HCT116 (cell line): Measurements from ENCODE around the gene LSS. TPM values are rescaled to one million over a fixed set of nuclear protein-coding genes. Genes with fewer than 3 reads are reported as not detected.

Experiments
- ATAC-seq: fragments of 200-7000 bp; cut with Tn5 transposase; 2 replicates; pipeline ENCODE4 v1.9.1; 2020; ENCODE audit warnings: mild to moderate bottlenecking, moderate library complexity
- BruUV-seq: library from RNA; stranded (reverse); fragments of 400-500 nt; replicated peaks from 2 replicates; lab custom pipeline; 2021; lab: Mats Ljungman, UMichigan
- CTCF ChIA-PET: fragments of 300-600 bp; sonication (Branson Sonifier 250); formaldehyde crosslinking; loops from one replicate; lab custom pipeline; 2021; ENCODE audit warnings: antibody characterized with exemption; lab: Charles Lee
- POLR2A ChIA-PET: fragments of 300-600, 350-600 bp; sonication (Branson Sonifier 250); formaldehyde crosslinking; loops from one replicate; lab custom pipeline; 2021; ENCODE audit warnings: antibody characterized with exemption; lab: Charles Lee
- RAD21 ChIA-PET, 2 experiments: fragments of 300-600 bp; sonication (Branson Sonifier 250); formaldehyde crosslinking; loops; one replicate each; lab custom pipeline; 2023; ENCODE audit warnings: low total read pairs in 2 of 2; ENCODE audit not compliant: uncharacterized antibody in 2 of 2, unreplicated experiment in 2 of 2, low non-redundant PET in 1 of 2; lab: Charles Lee
- DNase-seq: peaks from one replicate; pipeline ENCODE4 v3.0.0-alpha.2; 2010; ENCODE audit warnings: low read depth, low spot score
- H2AFZ ChIP-seq: fragments of 200-600 bp; shearing (Covaris generic), sonication (generic); 2 replicates; pipeline ENCODE4 v1.6.1; 2017; ENCODE audit warnings: low read depth, mixed run types, mixed read lengths, antibody characterized with exemption, low read length; ENCODE audit not compliant: poor library complexity, severe bottlenecking
- H3K27ac ChIP-seq: 2 replicates; pipeline ENCODE4 v1.5.1; 2012; ENCODE audit warnings: low read depth, low read length
- H3K27me3 ChIP-seq: fragments of 200-600 bp; sonication (generic); 2 replicates; pipeline ENCODE4 v1.6.1; 2016; ENCODE audit warnings: mixed run types, low read length, mixed read lengths; ENCODE audit not compliant: insufficient read depth
- H3K36me3 ChIP-seq, 2 experiments: fragments of 200-500 bp in 1 of 2; fragments of 200-600 bp in 1 of 2; sonication (Bioruptor generic) in 1 of 2; sonication (generic) in 1 of 2; 2 replicates each; pipeline versions ENCODE4 v1.5.1 to v1.6.1; 2014 to 2016; ENCODE audit warnings: low read length in 2 of 2, inconsistent platforms in 1 of 2, mixed read lengths in 1 of 2, mixed run types in 1 of 2; ENCODE audit not compliant: insufficient read depth in 2 of 2, control insufficient read depth in 1 of 2
- H3K4me1 ChIP-seq, 2 experiments: fragments of 200-600 bp in 1 of 2; sonication (generic) in 1 of 2; 2 replicates each; pipeline versions ENCODE4 v1.5.1 to v1.6.1; 2012 to 2017; ENCODE audit warnings: low read length in 2 of 2, inconsistent platforms in 1 of 2, mild to moderate bottlenecking in 1 of 2, mixed read lengths in 1 of 2, mixed run types in 1 of 2, moderate library complexity in 1 of 2; ENCODE audit not compliant: insufficient read depth in 2 of 2, control insufficient read depth in 1 of 2
- H3K4me2 ChIP-seq: fragments of 200-600 bp; sonication (generic); 2 replicates; pipeline ENCODE4 v1.6.1; 2017; ENCODE audit warnings: mixed run types, low read length, mixed read lengths
- H3K4me3 ChIP-seq, 2 experiments: fragments of 200-600 bp in 1 of 2; sonication (generic) in 1 of 2; replicated peaks in 1 of 2; 2 replicates each; pipeline ENCODE4 v1.5.1; 2011 to 2016; ENCODE audit warnings: low read length in 2 of 2, control low read depth in 1 of 2, low read depth in 1 of 2, mild to moderate bottlenecking in 1 of 2, mixed read lengths in 1 of 2, mixed run types in 1 of 2
- H3K79me2 ChIP-seq: fragments of 200-600 bp; sonication (generic); 2 replicates; pipeline ENCODE4 v1.6.1; 2017; ENCODE audit warnings: mild to moderate bottlenecking, mixed run types, low read length, moderate library complexity, mixed read lengths; ENCODE audit not compliant: insufficient read depth
- H3K9ac ChIP-seq: fragments of 200-600 bp; sonication (generic); 2 replicates; pipeline ENCODE4 v1.6.1; 2016; ENCODE audit warnings: low read length, mixed read lengths
- H3K9me2 ChIP-seq: fragments of 200-600 bp; sonication (generic), shearing (Covaris generic); 2 replicates; pipeline ENCODE4 v1.6.1; 2017; ENCODE audit warnings: mixed run types, mild to moderate bottlenecking, moderate library complexity; ENCODE audit not compliant: insufficient read depth
- H3K9me3 ChIP-seq, 2 experiments: fragments of 200-500 bp in 1 of 2; fragments of 200-600 bp in 1 of 2; sonication (Bioruptor generic) in 1 of 2; sonication (generic) in 1 of 2; 2 replicates each; pipeline ENCODE4 v1.6.1; 2014 to 2017; ENCODE audit warnings: low read length in 2 of 2, mixed read lengths in 2 of 2, inconsistent platforms in 1 of 2, low read depth in 1 of 2, mild to moderate bottlenecking in 1 of 2, mixed run types in 1 of 2, moderate library complexity in 1 of 2; ENCODE audit not compliant: control insufficient read depth in 1 of 2, insufficient read depth in 1 of 2
- H4K20me1 ChIP-seq: fragments of 200-600 bp; sonication (generic), shearing (Covaris generic); 2 replicates; pipeline ENCODE4 v1.6.1; 2017; ENCODE audit warnings: mixed run types, mild to moderate bottlenecking, moderate library complexity; ENCODE audit not compliant: insufficient read depth
- ATF3 ChIP-seq: IDR thresholded peaks from 2 replicates; pipeline ENCODE4 v1.6.1; 2012
- CBX3 ChIP-seq: IDR thresholded peaks from 2 replicates; pipeline ENCODE4 v1.6.1; 2012; ENCODE audit warnings: low read depth
- CEBPB ChIP-seq: IDR thresholded peaks from 2 replicates; pipeline ENCODE4 v1.6.1; 2012; ENCODE audit warnings: low read depth
- ELF1 ChIP-seq: IDR thresholded peaks from 2 replicates; pipeline ENCODE4 v1.6.1; 2012; ENCODE audit warnings: low read depth, borderline replicate concordance
- EZH2 ChIP-seq: fragments of 200-600 bp; sonication (generic); IDR thresholded peaks from 2 replicates; pipeline ENCODE4 v1.6.1; 2017; ENCODE audit warnings: antibody characterized with exemption, mixed run types
- JUND ChIP-seq: IDR thresholded peaks from 2 replicates; pipeline ENCODE4 v1.6.1; 2012
- MAX ChIP-seq: IDR thresholded peaks from 2 replicates; pipeline ENCODE4 v1.6.1; 2012
- POLR2A ChIP-seq: IDR thresholded peaks from 2 replicates; pipeline ENCODE4 v1.7.0; 2011; ENCODE audit warnings: borderline replicate concordance; ENCODE audit not compliant: insufficient read depth, insufficient read length; ENCODE audit errors: extremely low read depth
- POLR2AphosphoS5 ChIP-seq: IDR thresholded peaks from 2 replicates; pipeline ENCODE4 v1.6.1; 2011; ENCODE audit warnings: mild to moderate bottlenecking, low read depth, low read length, moderate library complexity
- RAD21 ChIP-seq: IDR thresholded peaks from 2 replicates; pipeline ENCODE4 v1.6.1; 2012; ENCODE audit warnings: low read depth, mild to moderate bottlenecking
- REST ChIP-seq: IDR thresholded peaks from 2 replicates; pipeline ENCODE4 v1.6.1; 2012; ENCODE audit warnings: low read depth
- SIN3A ChIP-seq: IDR thresholded peaks from 2 replicates; pipeline ENCODE4 v1.6.1; 2012; ENCODE audit warnings: low read depth
- SP1 ChIP-seq: IDR thresholded peaks from 2 replicates; pipeline ENCODE4 v1.6.1; 2012; ENCODE audit warnings: low read depth
- SRF ChIP-seq: IDR thresholded peaks from 2 replicates; pipeline ENCODE4 v1.6.1; 2012; ENCODE audit warnings: low read depth
- TCF7L2 ChIP-seq: IDR thresholded peaks from 2 replicates; pipeline ENCODE4 v1.7.0; 2011; ENCODE audit warnings: borderline replicate concordance, inconsistent platforms; ENCODE audit not compliant: insufficient read depth, insufficient read length; ENCODE audit errors: extremely low read depth
- ZFX ChIP-seq: fragments of 450-650 bp; IDR thresholded peaks from 2 replicates; pipeline ENCODE4 v1.6.1; 2017
- ZNF274 ChIP-seq: fragments of 200-500 bp; sonication (Bioruptor generic); IDR thresholded peaks from 2 replicates; pipeline ENCODE4 v1.6.1; 2014; ENCODE audit warnings: mild to moderate bottlenecking, low read depth, low read length, inconsistent platforms
- intact Hi-C: fragments of 100-400 bp; cut with micrococcal nuclease; formaldehyde crosslinking; loops from 2 replicates; pipeline ENCODE4 v1.10.0; 2022
- total RNA-seq: library from RNA; stranded (reverse); gene quantifications from one replicate; pipeline ENCODE4 v1.2.1, GENCODE V29; 2021; ENCODE audit not compliant: unreplicated experiment
- TF ChIP-seq, protein P1 (sequence below), 3 experiments: fragments of 200-600 bp in 1 of 3; sonication (generic) in 1 of 3; IDR thresholded peaks in 2 of 3; conservative IDR thresholded peaks in 1 of 3; 2 replicates each; pipeline ENCODE4 v1.5.1; 2012 to 2017; ENCODE audit warnings: low read depth in 2 of 3, low read length in 2 of 3, antibody characterized with exemption in 1 of 3, borderline replicate concordance in 1 of 3, control low read depth in 1 of 3, mild to moderate bottlenecking in 1 of 3, mixed read lengths in 1 of 3, mixed run types in 1 of 3, moderate library complexity in 1 of 3; ENCODE audit not compliant: insufficient read depth in 1 of 3
- TF ChIP-seq, protein P2 (sequence below): IDR thresholded peaks from 2 replicates; pipeline ENCODE4 v1.6.1; 2011; ENCODE audit warnings: mild to moderate bottlenecking, low read length, moderate library complexity; ENCODE audit not compliant: insufficient replicate concordance; ENCODE audit errors: extremely low read depth

The LSS gene
- total RNA-seq, 1 experiment from 2014 or later: 44.7 TPM

DNA sequence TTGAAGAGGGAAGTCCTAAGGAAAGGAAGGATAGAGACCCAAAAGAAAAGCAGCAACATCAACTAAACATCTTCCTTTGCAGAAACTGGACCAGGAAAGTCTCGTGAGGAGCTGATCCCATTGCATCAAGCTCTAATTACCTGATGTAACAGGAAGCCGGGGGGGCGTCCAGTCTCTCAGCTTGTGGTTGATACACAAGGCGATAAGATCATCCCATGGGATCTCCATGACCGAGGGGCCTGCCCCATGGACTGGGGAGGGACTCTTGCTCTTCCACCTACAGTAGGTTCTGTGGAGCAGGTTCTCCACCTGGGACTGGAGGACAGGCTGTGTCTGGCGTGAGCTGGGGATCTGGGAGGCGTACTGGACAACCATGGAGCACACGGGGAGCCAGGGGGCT is 14.8 kb upstream of the LSS start:
- intact Hi-C loops: no loop called here
- POLR2A ChIA-PET: no interaction called here

More for the DNA sequence above, 14.8 kb upstream of the LSS start:
- no peak for ATAC-seq
- Histone ChIP-seq H3K9ac (no peak overlapping the region), H3K4me3 (no peak overlapping the region), H4K20me1 (no peaks in the 10 kb centered on the region; the same call in 1 of the 2 replicates), H3K27me3 (no peaks in the 10 kb centered on the region), H3K79me2 (no peaks in the 10 kb centered on the region; the same call in 1 of the 2 replicates), H3K4me2 (no peak overlapping the region), H2AFZ (no peak overlapping the region), H3K27ac (no peak overlapping the region), H3K9me2 (no peaks in the 10 kb centered on the region), H3K9me3 (no peaks in the 10 kb centered on the region), H3K36me3 (peaks cover 72 to 85% of the 10 kb centered on the region in 2 experiments), H3K4me1 (no peaks in the 10 kb centered on the region)
- DNase-seq: no peak
- ChIA-PET CTCF (no interaction called here), RAD21 (no interaction called here)
- BruUV-seq: no TSS peak
- no peak for TF ChIP-seq SIN3A
- TF ChIP-seq ZFX: no peak
- no peak for TF ChIP-seq MAX
- TF ChIP-seq REST: no peak
- TF ChIP-seq POLR2A: no peak
- TF ChIP-seq TCF7L2: no peak
- TF ChIP-seq SRF: no peak
- no peak for TF ChIP-seq JUND
- TF ChIP-seq EZH2: no peak
- no peak for TF ChIP-seq CBX3
- no peak for TF ChIP-seq ZNF274
- no peak for TF ChIP-seq POLR2AphosphoS5
- no peak for TF ChIP-seq SP1
- no peak for TF ChIP-seq RAD21
- no peak for TF ChIP-seq ELF1
- TF ChIP-seq CEBPB: no peak
- TF ChIP-seq, protein P1, sequence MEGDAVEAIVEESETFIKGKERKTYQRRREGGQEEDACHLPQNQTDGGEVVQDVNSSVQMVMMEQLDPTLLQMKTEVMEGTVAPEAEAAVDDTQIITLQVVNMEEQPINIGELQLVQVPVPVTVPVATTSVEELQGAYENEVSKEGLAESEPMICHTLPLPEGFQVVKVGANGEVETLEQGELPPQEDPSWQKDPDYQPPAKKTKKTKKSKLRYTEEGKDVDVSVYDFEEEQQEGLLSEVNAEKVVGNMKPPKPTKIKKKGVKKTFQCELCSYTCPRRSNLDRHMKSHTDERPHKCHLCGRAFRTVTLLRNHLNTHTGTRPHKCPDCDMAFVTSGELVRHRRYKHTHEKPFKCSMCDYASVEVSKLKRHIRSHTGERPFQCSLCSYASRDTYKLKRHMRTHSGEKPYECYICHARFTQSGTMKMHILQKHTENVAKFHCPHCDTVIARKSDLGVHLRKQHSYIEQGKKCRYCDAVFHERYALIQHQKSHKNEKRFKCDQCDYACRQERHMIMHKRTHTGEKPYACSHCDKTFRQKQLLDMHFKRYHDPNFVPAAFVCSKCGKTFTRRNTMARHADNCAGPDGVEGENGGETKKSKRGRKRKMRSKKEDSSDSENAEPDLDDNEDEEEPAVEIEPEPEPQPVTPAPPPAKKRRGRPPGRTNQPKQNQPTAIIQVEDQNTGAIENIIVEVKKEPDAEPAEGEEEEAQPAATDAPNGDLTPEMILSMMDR (IDR thresholded peaks at IDR 0.05 in 2 of 3, conservative IDR thresholded peaks at IDR 0.05 in 1 of 3; ENCODE audit: borderline replicate concordance in 1 of 3, insufficient read depth in 1 of 3, low read depth in 2 of 3, low read length in 2 of 3): no peak
- TF ChIP-seq ATF3: no peak
- TF ChIP-seq, protein P2, sequence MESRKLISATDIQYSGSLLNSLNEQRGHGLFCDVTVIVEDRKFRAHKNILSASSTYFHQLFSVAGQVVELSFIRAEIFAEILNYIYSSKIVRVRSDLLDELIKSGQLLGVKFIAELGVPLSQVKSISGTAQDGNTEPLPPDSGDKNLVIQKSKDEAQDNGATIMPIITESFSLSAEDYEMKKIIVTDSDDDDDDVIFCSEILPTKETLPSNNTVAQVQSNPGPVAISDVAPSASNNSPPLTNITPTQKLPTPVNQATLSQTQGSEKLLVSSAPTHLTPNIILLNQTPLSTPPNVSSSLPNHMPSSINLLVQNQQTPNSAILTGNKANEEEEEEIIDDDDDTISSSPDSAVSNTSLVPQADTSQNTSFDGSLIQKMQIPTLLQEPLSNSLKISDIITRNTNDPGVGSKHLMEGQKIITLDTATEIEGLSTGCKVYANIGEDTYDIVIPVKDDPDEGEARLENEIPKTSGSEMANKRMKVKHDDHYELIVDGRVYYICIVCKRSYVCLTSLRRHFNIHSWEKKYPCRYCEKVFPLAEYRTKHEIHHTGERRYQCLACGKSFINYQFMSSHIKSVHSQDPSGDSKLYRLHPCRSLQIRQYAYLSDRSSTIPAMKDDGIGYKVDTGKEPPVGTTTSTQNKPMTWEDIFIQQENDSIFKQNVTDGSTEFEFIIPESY: no peak
- TF ChIP-seq, all 23 proteins: peak for 0
